Esophagus muscularis mucosa (tissue), 4 donors: Measurements from ENCODE around the gene RIPK3. TPM values are rescaled to one million over a fixed set of nuclear protein-coding genes. Genes with fewer than 3 reads are reported as not detected.
A peak's percentile ranks its signal among the peaks of the same experiment; 100 is the strongest.

Experiments
- DNase-seq: peaks from one replicate; pipeline ENCODE4 v3.0.0-alpha.2; 2017; ENCODE audit errors: extremely low spot score
- H3K27ac ChIP-seq, 4 donors: fragments of 200-600 bp; sonication (generic); replicated peaks in 1 of 4; 1 replicate in 3 of 4; 2 replicates in 1 of 4; pipeline ENCODE4 v1.5.1; 2016 to 2019; ENCODE audit warnings: mild to moderate bottlenecking in 1 of 4
- H3K27me3 ChIP-seq, 4 donors: fragments of 200-600 bp; sonication (generic); one replicate each; pipeline versions ENCODE4 v1.5.1 to v1.6.0; 2016 to 2019
- H3K36me3 ChIP-seq, 4 donors: fragments of 200-600 bp; sonication (generic); one replicate each; pipeline ENCODE4 v1.5.1; 2016 to 2019
- H3K4me1 ChIP-seq, 4 donors: fragments of 200-600 bp; sonication (generic); one replicate each; pipeline ENCODE4 v1.5.1; 2016 to 2019
- H3K4me3 ChIP-seq, 4 donors: fragments of 200-600 bp; sonication (generic); 1 replicate in 2 of 4; 2 replicates in 2 of 4; pipeline ENCODE4 v1.5.1; 2016 to 2019; ENCODE audit warnings: mild to moderate bottlenecking in 4 of 4, moderate library complexity in 1 of 4
- H3K9me3 ChIP-seq, 4 donors: fragments of 200-600 bp; sonication (generic); 1 replicate in 3 of 4; 2 replicates in 1 of 4; pipeline ENCODE4 v1.5.1; 2016 to 2019
- EP300 ChIP-seq: sonication (generic); formaldehyde crosslinking; IDR thresholded peaks from one replicate; pipeline ENCODE4 v1.6.1; 2017; ENCODE audit warnings: antibody characterized with exemption
- POLR2A ChIP-seq: fragments of 450-650 bp; IDR thresholded peaks from one replicate; pipeline ENCODE4 v1.6.1; 2017; ENCODE audit warnings: antibody characterized with exemption, moderate library complexity, mild to moderate bottlenecking, low read depth
- POLR2AphosphoS5 ChIP-seq, 2 donors: sonication (generic); formaldehyde crosslinking; IDR thresholded peaks; one replicate each; pipeline ENCODE4 v1.6.1; 2017; ENCODE audit warnings: antibody characterized with exemption in 2 of 2
- WGBS: methylation state at CpG from one replicate; pipeline ENCODE4 v1.1.5; 2018; 5-methylcytosine and 5-hydroxymethylcytosine counted together
- intact Hi-C: fragments of 100-400 bp; cut with DNase I; formaldehyde crosslinking; loops from one replicate; pipeline ENCODE4 v1.15.1; 2023
- total RNA-seq, 4 donors: library from RNA; depleted of rRNA; stranded (reverse); fragments of >200 nt; gene quantifications; one replicate each; pipeline versions ENCODE4 v1.1.0 to v1.2.1, GENCODE V29; 2016
- TF ChIP-seq, protein P1 (sequence below), 3 experiments: fragments of 200-600 bp in 2 of 3; fragments of 450-650 bp in 1 of 3; sonication (generic) in 2 of 3; IDR thresholded peaks; one replicate each; pipeline ENCODE4 v1.5.1; 2017 to 2019; ENCODE audit warnings: antibody characterized with exemption in 3 of 3, mild to moderate bottlenecking in 2 of 3, moderate library complexity in 1 of 3

RIPK3 gene
- total RNA-seq, 4 donors from 2014 or later: 3.8 to 6.4 (median 6.1) TPM

DNA sequence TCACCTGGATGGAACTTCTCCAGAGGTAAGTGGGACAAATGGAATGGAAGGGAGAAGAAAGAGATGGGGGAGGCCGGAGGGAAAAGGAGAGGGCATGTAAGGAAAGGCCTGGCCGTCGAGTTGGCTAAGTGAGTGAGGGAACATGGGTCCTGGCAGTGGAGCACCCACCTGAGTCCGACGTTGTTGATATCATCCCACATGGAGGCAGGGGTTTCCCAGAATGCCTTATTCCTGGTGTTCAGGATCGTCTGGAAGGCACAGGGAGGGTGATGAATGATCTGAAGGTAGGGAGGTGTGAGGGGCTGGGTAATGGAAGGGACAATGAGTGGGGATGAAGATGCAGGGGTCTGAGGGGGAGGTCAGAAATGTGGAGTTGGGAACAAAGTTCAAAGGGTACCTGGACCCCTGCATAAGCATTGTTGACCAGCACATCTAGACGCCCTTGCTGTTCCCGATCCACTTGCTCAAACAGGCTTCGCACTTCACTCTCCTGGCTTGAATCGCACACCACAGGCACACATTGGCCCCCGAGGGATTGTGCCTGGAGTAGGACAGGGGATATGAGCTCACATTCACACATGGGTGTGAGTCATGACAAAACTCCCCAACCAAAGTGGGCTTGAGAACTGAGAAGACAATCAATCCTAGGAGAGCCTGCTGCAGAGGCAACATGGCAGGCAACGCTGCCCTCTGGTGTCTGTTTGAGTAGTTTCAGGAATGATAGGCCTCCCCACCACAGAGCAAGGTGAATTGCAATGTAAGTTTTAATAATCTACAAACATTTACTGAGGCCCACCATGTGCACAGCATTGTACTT, 43.2 kb downstream of the RIPK3 start:
- Histone ChIP-seq H3K9me3 (no peaks in the 10 kb centered on the region), H3K27ac (peak overlapping the region in 1 of 4 donors; percentile 56)
- 64% methylated on average over 12 of the region's 12 CpGs for WGBS

GRCh38 chr14:24293525-24293924, 46.3 kb downstream of the RIPK3 start:
- no peaks in the 10 kb centered on the region for H3K9me3 ChIP-seq
- no peak overlapping the region for H3K4me3 ChIP-seq
- H3K4me1 ChIP-seq: peaks cover 1 to 19% (median 7%) of the 10 kb centered on the region in 4 donors
- TF ChIP-seq POLR2AphosphoS5 (IDR thresholded peaks at IDR 0.05) (no peak), EP300 (no peak), POLR2A (no peak)
- TF ChIP-seq, protein P1, sequence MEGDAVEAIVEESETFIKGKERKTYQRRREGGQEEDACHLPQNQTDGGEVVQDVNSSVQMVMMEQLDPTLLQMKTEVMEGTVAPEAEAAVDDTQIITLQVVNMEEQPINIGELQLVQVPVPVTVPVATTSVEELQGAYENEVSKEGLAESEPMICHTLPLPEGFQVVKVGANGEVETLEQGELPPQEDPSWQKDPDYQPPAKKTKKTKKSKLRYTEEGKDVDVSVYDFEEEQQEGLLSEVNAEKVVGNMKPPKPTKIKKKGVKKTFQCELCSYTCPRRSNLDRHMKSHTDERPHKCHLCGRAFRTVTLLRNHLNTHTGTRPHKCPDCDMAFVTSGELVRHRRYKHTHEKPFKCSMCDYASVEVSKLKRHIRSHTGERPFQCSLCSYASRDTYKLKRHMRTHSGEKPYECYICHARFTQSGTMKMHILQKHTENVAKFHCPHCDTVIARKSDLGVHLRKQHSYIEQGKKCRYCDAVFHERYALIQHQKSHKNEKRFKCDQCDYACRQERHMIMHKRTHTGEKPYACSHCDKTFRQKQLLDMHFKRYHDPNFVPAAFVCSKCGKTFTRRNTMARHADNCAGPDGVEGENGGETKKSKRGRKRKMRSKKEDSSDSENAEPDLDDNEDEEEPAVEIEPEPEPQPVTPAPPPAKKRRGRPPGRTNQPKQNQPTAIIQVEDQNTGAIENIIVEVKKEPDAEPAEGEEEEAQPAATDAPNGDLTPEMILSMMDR (IDR thresholded peaks at IDR 0.05): no peak
- 90% methylated on average over 2 of the region's 2 CpGs for WGBS
- H3K27ac ChIP-seq: no peak overlapping the region
- no peak for DNase-seq
- H3K36me3 ChIP-seq: peaks cover 31 to 70% (median 54%) of the 10 kb centered on the region in 4 donors
- no peaks in the 10 kb centered on the region for H3K27me3 ChIP-seq
- intact Hi-C loops: no loop called here

More for the DNA sequence above, 43.2 kb downstream of the RIPK3 start:
- no peak overlapping the region for H3K4me3 ChIP-seq
- no peak for TF ChIP-seq EP300
- no peak for TF ChIP-seq POLR2A
- TF ChIP-seq, protein P1 (IDR thresholded peaks at IDR 0.05): peak; percentile 51 to 68 (median 68)
- peak; percentile 18 to 45 for TF ChIP-seq POLR2AphosphoS5 (IDR thresholded peaks at IDR 0.05)
- intact Hi-C loops: no loop called here
- DNase-seq: no peak
- no peaks in the 10 kb centered on the region for H3K27me3 ChIP-seq
- H3K36me3 ChIP-seq: peaks cover 25 to 51% (median 35%) of the 10 kb centered on the region in 4 donors
- H3K4me1 ChIP-seq: peaks cover 19 to 46% (median 32%) of the 10 kb centered on the region in 4 donors

GRCh38 chr14:24292118-24292807, 47.5 kb downstream of the RIPK3 start:
- no peak for TF ChIP-seq POLR2A
- TF ChIP-seq POLR2AphosphoS5 (IDR thresholded peaks at IDR 0.05): no peak
- TF ChIP-seq EP300: no peak
- TF ChIP-seq, protein P1 (IDR thresholded peaks at IDR 0.05): no peak
- no peak overlapping the region for H3K4me3 ChIP-seq
- H3K27ac ChIP-seq: no peak overlapping the region
- 94% methylated on average over 11 of the region's 11 CpGs for WGBS
- intact Hi-C loops: no loop called here
- peaks cover 31 to 70% (median 54%) of the 10 kb centered on the region in 4 donors for H3K36me3 ChIP-seq
- DNase-seq: no peak
- H3K9me3 ChIP-seq: no peaks in the 10 kb centered on the region
- H3K4me1 ChIP-seq: peaks cover 0 to 9% (median 4%) of the 10 kb centered on the region in 4 donors
- H3K27me3 ChIP-seq: no peaks in the 10 kb centered on the region

GRCh38 chr14:24291446-24292117, 48.2 kb downstream of the RIPK3 start:
- Histone ChIP-seq H3K4me3 (no peak overlapping the region), H3K4me1 (peaks cover 0 to 3% (median under 1%) of the 10 kb centered on the region in 4 donors), H3K9me3 (no peaks in the 10 kb centered on the region), H3K27ac (no peak overlapping the region), H3K36me3 (peaks cover 31 to 70% (median 54%) of the 10 kb centered on the region in 4 donors), H3K27me3 (no peaks in the 10 kb centered on the region)
- TF ChIP-seq POLR2A (no peak), POLR2AphosphoS5 (IDR thresholded peaks at IDR 0.05) (no peak), EP300 (no peak)
- TF ChIP-seq, protein P1 (IDR thresholded peaks at IDR 0.05): no peak
- DNase-seq: no peak
- WGBS: 95% methylated on average over 3 of the region's 3 CpGs
- intact Hi-C loops: no loop called here
